Peyer's patch (tissue), 4 donors: Measurements from ENCODE around the gene PPP4R4.

Experiments
- CTCF ChIP-seq, 6 experiments: fragments of 450-650 bp in 4 of 6; fragments of 200-600 bp in 2 of 6; sonication (generic) in 1 of 6; IDR thresholded peaks; one replicate each; pipeline ENCODE4 v1.5.1; 2017 to 2019; ENCODE audit warnings: antibody characterized with exemption in 6 of 6, mild to moderate bottlenecking in 3 of 6, moderate library complexity in 1 of 6
- POLR2A ChIP-seq, 2 donors: fragments of 450-650 bp; IDR thresholded peaks; one replicate each; pipeline ENCODE4 v1.5.1; 2017; ENCODE audit warnings: antibody characterized with exemption in 2 of 2, mild to moderate bottlenecking in 2 of 2, moderate library complexity in 2 of 2

DNA sequence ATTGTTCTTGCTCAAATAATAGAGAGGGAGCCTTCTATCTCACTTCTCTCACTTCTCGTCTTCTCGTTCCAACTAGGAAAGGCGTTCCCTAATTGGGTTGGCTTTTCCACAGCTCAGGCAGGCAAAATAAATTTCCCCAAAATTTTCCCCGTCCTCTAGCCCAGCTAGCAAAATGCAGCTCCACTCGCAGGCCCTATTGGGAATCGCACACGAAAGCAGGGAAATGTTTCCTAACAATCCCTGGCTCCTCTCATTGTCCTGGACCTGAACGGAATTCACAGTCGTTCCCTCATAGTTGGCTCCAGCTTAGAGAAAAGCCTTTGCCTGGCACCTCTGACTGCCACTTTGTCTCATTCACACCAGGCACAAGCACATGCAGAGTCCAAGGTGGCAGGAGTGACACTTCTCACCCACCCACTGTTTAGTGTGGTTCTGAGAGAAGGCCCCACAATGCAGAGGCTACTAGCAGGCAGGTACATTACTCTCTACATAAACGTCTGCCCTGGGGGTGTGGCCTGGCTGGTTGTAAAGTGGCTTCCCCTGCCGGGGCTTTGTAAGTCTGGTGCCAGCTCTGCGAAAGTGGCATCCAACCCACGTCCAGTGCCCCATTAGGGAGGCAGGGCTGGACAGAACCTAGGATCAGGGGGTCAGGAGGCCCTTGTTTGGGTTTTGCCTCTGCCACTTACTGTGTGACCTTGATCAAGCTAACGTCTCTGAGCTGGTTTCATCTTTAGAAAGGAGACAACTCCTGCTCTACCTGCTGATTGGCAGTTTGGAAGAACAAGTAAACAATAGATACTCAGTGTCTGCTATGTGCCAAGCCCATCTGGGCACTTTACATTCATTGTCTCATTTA is 114.7 kb downstream of the PPP4R4 start:
- TF ChIP-seq CTCF (IDR thresholded peaks at IDR 0.05) (no peak), POLR2A (IDR thresholded peaks at IDR 0.05) (no peak)
